BJ (cell line): ENCODE measurements around the gene C19orf33. TPM values are rescaled to one million over a fixed set of nuclear protein-coding genes. Genes with fewer than 3 reads are reported as not detected.
"Not testable (repeated sequence)": the region's sequence is repeated elsewhere in the genome, so short reads cannot be mapped to it uniquely, and the experiment has no call there.

Experiments used
- CTCF ChIA-PET: fragments of 350-600 bp; formaldehyde crosslinking; extraction: SDS; loops from one replicate; lab custom pipeline; 2021; ENCODE audit warnings: antibody characterized with exemption, inconsistent platforms; lab: Yijun Ruan, JAX
- POLR2A ChIA-PET: fragments of 300-600 bp; sonication (Branson Sonifier 250); formaldehyde crosslinking; extraction: SDS; loops from one replicate; lab custom pipeline; 2021; ENCODE audit warnings: antibody characterized with exemption; lab: Charles Lee
- DNase-seq: peaks from one replicate; pipeline ENCODE4 v3.0.0-alpha.2; 2011; ENCODE audit warnings: low read depth
- H3K27me3 ChIP-seq: 2 replicates; pipeline ENCODE4 v1.6.0; 2011; ENCODE audit warnings: low read length; ENCODE audit not compliant: control insufficient read depth, insufficient read depth
- H3K36me3 ChIP-seq: 2 replicates; pipeline ENCODE4 v1.5.1; 2011; ENCODE audit warnings: low read length; ENCODE audit not compliant: control insufficient read depth, insufficient read depth
- H3K4me3 ChIP-seq: 2 replicates; pipeline ENCODE4 v1.5.1; 2011; ENCODE audit warnings: low read depth, mild to moderate bottlenecking, control low read depth, low read length
- polyA plus RNA-seq: library from polyadenylated mRNA; depleted of rRNA; stranded (reverse); fragments of >200 nt; gene quantifications from 2 replicates; pipeline ENCODE4 v1.2.3, GENCODE V29; 2011
- TF ChIP-seq, protein P1 (sequence below): IDR thresholded peaks from 2 replicates; pipeline ENCODE4 v1.5.1; 2011; ENCODE audit warnings: low read depth, mild to moderate bottlenecking, control low read depth, inconsistent platforms, low read length, moderate library complexity; ENCODE audit not compliant: insufficient read depth

C19orf33 gene
- polyA plus RNA-seq, 1 experiment = 0.88 TPM

DNA sequence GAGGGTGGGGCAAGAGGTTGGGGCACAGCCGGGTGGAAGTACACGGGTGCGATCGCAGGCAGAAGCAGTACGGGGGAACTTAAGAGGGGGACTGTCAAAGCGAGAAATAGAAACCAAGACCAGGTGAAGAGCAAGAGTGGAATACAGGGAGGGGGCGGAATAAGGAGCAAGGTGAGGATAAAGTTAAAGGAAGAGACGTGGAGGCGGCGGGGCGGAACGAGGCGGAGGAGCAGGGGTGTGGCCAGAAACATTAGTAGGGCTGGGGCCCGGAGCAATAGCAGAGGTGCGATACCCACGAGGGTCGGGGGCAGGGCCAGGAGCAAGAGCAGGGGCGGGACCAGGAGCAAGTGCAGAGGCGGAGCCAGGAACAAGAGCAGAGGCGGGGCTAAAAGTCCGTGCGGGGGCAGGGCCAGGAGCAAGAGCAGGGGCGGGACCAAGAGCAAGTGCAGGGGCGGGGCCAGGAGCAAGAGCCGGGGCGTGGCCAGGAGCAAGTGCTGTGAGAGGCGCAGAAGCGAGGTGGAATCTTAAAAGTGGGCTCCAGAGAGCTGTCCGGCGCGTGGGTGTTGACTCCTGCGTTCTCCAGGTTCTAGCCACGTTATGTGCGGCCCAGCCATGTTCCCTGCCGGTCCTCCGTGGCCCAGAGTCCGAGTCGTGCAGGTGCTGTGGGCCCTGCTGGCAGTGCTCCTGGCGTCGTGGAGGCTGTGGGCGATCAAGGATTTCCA, 32.7 kb downstream of the C19orf33 start:
- POLR2A ChIA-PET = no interaction called here
- Histone ChIP-seq H3K36me3 (no peaks in the 10 kb centered on the region), H3K4me3 (peak overlapping the region; percentile 76), H3K27me3 (no peaks in the 10 kb centered on the region)
- peak; percentile 55 for DNase-seq
- TF ChIP-seq, protein P1, sequence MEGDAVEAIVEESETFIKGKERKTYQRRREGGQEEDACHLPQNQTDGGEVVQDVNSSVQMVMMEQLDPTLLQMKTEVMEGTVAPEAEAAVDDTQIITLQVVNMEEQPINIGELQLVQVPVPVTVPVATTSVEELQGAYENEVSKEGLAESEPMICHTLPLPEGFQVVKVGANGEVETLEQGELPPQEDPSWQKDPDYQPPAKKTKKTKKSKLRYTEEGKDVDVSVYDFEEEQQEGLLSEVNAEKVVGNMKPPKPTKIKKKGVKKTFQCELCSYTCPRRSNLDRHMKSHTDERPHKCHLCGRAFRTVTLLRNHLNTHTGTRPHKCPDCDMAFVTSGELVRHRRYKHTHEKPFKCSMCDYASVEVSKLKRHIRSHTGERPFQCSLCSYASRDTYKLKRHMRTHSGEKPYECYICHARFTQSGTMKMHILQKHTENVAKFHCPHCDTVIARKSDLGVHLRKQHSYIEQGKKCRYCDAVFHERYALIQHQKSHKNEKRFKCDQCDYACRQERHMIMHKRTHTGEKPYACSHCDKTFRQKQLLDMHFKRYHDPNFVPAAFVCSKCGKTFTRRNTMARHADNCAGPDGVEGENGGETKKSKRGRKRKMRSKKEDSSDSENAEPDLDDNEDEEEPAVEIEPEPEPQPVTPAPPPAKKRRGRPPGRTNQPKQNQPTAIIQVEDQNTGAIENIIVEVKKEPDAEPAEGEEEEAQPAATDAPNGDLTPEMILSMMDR = no peak
- CTCF ChIA-PET = interaction anchor here (0.9 to 6.4 kb wide), 8 partner anchors 14 to 102 kb away, joined by 3 to 63 read pairs (median 5); partner anchors contain the start of genes GGN and PSMD8

DNA sequence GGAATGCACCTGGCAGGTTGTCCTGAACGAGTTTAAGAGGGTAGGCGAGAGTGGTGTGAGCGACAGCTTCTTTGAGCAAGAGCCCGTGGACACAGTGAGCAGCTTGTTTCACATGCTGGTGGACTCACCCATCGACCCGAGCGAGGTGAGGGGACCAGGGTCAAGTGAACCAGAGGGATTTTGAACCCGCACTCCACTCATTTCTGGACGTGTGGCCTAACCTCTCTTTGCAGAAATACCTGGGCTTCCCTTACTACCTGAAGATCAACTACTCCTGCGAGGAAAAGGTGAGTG, 33.3 kb downstream of the C19orf33 start:
- TF ChIP-seq, protein P1 = no peak
- ChIA-PET POLR2A (no interaction called here), CTCF (interaction anchor here (0.9 kb wide), 1 partner anchor 87 kb away, joined by 3 read pairs; no protein-coding TSS in a partner anchor)
- no peak for DNase-seq
- Histone ChIP-seq H3K4me3 (peak overlapping the region; percentile 76), H3K27me3 (no peaks in the 10 kb centered on the region), H3K36me3 (no peaks in the 10 kb centered on the region)

DNA sequence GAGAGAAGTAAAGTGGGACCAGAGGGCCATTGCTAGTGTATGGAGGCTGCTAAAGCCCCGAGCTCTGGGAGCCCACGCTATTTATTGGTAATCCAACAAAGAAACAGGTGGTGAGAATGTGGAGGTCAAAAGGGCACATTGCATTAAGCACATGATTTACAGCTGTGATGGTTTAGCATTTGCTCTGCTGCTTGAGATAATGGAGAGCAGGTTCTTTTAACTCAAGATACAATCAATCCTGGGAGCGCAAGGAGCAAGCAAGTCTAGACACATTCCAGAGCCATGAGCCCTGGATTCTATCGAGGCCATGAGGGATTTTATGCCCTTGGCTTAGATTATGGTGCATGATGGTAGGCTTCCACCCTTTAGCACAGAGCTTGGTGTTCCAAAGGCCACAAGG, 35.0 kb downstream of the C19orf33 start:
- H3K4me3 ChIP-seq, H3K27me3 ChIP-seq, POLR2A ChIA-PET, H3K36me3 ChIP-seq, DNase-seq: not testable (repeated sequence)
- CTCF ChIA-PET = interaction anchor here (1.9 to 2.4 kb wide), 2 partner anchors 35 to 105 kb away, joined by 4 to 7 read pairs; partner anchors contain the start of gene PSMD8

DNA sequence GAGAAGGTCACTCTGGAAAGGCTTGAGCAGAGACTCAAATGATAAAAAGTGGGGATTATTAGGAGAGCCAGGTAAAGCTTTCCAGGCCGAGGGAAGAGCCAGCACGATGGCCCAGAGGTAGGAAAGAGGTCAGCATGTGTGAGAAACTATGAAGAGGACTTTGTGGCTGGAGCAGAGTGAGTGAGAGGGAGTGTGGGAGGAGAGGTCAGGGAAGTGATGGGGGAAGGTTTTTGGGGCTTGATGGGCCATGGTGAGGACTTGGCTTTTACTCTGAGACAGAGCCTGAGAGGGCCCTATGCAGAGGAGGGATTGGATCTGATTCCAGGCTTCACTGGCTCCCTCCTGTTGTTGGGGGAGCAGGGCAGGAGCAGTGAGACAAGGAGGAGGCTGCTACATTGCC, 36.9 kb downstream of the C19orf33 start:
- ChIA-PET POLR2A (no interaction called here), CTCF (no interaction called here)
- TF ChIP-seq, protein P1 = no peak
- H3K27me3 ChIP-seq = no peaks in the 10 kb centered on the region
- H3K36me3 ChIP-seq = no peaks in the 10 kb centered on the region
- no peak for DNase-seq
- no peak overlapping the region for H3K4me3 ChIP-seq

DNA sequence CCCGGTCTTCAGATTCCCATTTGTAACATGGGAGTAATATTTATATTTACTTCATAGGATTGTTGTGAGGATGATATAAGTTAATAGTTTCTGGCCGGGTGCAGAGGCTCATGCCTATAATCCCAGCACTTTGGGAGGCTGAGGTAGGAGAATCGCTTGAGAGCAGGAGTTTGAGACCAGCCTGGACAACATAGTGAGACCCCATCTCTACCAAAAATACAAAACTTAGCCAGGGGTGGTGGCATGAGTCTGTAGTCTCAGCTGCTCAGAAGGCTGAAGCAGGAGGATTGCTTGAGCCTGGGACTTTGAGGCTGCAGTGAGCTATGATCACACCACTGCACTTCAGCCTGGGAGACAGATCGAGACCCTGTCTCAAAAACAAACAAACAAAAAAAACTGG, 42.8 kb downstream of the C19orf33 start:
- CTCF ChIA-PET = no interaction called here
- POLR2A ChIA-PET = no interaction called here
- Histone ChIP-seq H3K36me3 (no peaks in the 10 kb centered on the region), H3K27me3 (0 out of 2 replicates have a peak, but pooled peaks cover 1% of the 10 kb centered on the region), H3K4me3 (no peak overlapping the region)
- DNase-seq = no peak
- TF ChIP-seq, protein P1 = no peak
